Measurements from ENCODE around the gene SCRT2. TPM values are rescaled to one million over a fixed set of nuclear protein-coding genes. Genes with fewer than 3 reads are reported as not detected.

Gene SCRT2
- total and polyA plus RNA-seq, 2 of the 8 experiments (the other 6 are each of a cell fraction or from before 2014, with no cell fraction given), result 0.12 to 0.34 TPM

DNA sequence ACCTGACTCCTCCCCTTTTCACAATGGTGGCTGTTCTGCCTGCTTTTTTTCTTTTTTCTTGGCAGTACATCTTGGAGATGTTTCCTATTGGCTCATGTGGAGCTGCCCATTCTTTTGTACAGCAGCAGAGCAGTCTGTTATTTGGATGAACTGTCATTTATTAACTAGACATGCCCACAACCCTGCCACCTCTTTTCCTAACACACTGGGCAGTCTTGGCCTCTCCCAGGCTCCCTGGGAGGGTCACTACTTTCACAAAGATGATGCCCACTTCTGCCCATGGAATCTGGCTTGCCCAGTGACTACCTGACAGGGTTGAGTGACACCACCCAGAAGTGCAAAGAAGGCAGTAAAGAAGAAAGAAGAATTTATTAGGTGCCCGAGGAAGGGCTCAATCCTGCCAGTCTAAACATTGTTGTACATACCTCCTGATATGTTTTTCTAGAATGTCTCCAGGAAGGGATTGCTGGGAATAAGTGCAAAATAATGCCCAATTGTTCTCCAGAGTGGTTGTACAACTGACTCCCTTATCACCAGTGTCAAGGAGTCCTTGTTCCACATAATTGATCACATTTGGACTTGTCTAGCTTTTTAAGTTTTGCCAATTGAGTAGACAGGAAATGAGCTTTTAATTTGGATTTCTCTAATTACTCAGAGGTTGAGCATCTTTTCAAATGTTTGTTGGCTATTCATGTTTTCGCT is 19.7 kb upstream of the SCRT2 start:
- 81% methylated on average over 2 of the region's 2 CpGs; no CpG with 5 or more reads in 1 of the 2 experiments for WGBS, 2 experiments (ENCODE audit: extremely low coverage in 1 of 2, insufficient coverage in 1 of 2, insufficient read length in 1 of 2, insufficient replicate concordance in 2 of 2, low coverage in 1 of 2, low lambda C conversion rate in 2 of 2, missing lambda C conversion rate in 1 of 2)
- Histone ChIP-seq H3K4ac (replicated peaks; ENCODE audit: insufficient read length, low read depth, low read length) (no peak overlapping the region), H3K9me3 (ENCODE audit: insufficient read depth in 2 of 2, low read depth in 1 of 2, low read length in 1 of 2) (no peaks in the 10 kb centered on the region), H2AFZ (ENCODE audit: low read length) (no peak overlapping the region), H3K27ac (ENCODE audit: low read depth, low read length) (no peak overlapping the region), H3K23ac (ENCODE audit: insufficient read length) (no peak overlapping the region), H2BK15ac (ENCODE audit: low read length) (no peak overlapping the region), H2BK12ac (ENCODE audit: low read depth, low read length) (no peak overlapping the region), H3K27me3 (replicated peaks in 1 of 4; ENCODE audit: control insufficient read depth in 3 of 4, extremely low read depth in 1 of 4, insufficient read depth in 3 of 4, low read length in 3 of 4) (no peaks in the 10 kb centered on the region), H2BK120ac (replicated peaks; ENCODE audit: low read depth, low read length) (no peak overlapping the region), H3K56ac (replicated peaks; ENCODE audit: insufficient read length, low read depth, low read length) (no peak overlapping the region), H2AK5ac (ENCODE audit: low read depth, low read length) (no peak overlapping the region), H3K14ac (ENCODE audit: insufficient read length) (no peak overlapping the region), H3K4me2 (ENCODE audit: insufficient read depth in 1 of 2, low read depth in 2 of 2, low read length in 2 of 2) (no peak overlapping the region), H4K20me1 (replicated peaks in 1 of 2; ENCODE audit: control insufficient read depth in 1 of 2, insufficient read depth in 2 of 2, low read length in 2 of 2) (no peaks in the 10 kb centered on the region), H3K4me1 (replicated peaks in 1 of 4; ENCODE audit: control insufficient read depth in 3 of 4, insufficient read depth in 4 of 4, low read length in 3 of 4) (peaks cover 7 to 15% (median 10%) of the 10 kb centered on the region in 4 experiments), H3K36me3 (ENCODE audit: control insufficient read depth in 2 of 4, insufficient read depth in 4 of 4, low read length in 3 of 4) (no peaks in the 10 kb centered on the region), H2BK5ac (ENCODE audit: low read depth, low read length) (no peak overlapping the region), H3K4me3 (ENCODE audit: extremely low read depth in 1 of 4, insufficient read depth in 2 of 4, low read depth in 3 of 4, low read length in 4 of 4) (no peak overlapping the region), H3K79me2 (ENCODE audit: control insufficient read depth in 1 of 2, insufficient read depth in 2 of 2, low read length in 2 of 2) (no peaks in the 10 kb centered on the region), H3K79me1 (ENCODE audit: low read depth, low read length) (no peaks in the 10 kb centered on the region), H2BK20ac (ENCODE audit: low read length) (no peak overlapping the region), H3K9ac (replicated peaks in 1 of 4; ENCODE audit: extremely low read depth in 1 of 4, low read depth in 3 of 4, low read length in 3 of 4) (no peak overlapping the region), H3K23me2 (ENCODE audit: low read depth, low read length) (peaks cover 1% of the 10 kb centered on the region; the same call in 1 of the 2 replicates), H4K91ac (replicated peaks; ENCODE audit: insufficient read length, low read length) (no peak overlapping the region), H4K5ac (ENCODE audit: insufficient read length, low read depth, low read length) (no peak overlapping the region), H4K8ac (ENCODE audit: extremely low read depth, insufficient read depth, low read length) (no peak overlapping the region), H3K18ac (ENCODE audit: extremely low read depth, low read length) (no peak overlapping the region)
- no peak for FAIRE-seq
- no peak for DNase-seq (ENCODE audit: low read depth in 1 of 2, low spot score in 2 of 2)
- ChIA-PET CTCF (ENCODE audit: partially characterized antibody) (interaction anchor here (0.7 to 1.8 kb wide), 5 partner anchors 10 to 44 kb away, joined by 3 to 6 read pairs (median 3); partner anchors contain the start of gene SCRT2), POLR2A (ENCODE audit: partially characterized antibody) (no interaction called here)
